AG10803 (cell line): Measurements from ENCODE around the gene BCL11B.
A peak's percentile ranks its signal among the peaks of the same experiment; 100 is the strongest.

Source experiments
- DNase-seq: peaks from one replicate; pipeline ENCODE4 v3.0.0; 2010; ENCODE audit warnings: low read depth
- H3K4me3 ChIP-seq: 2 replicates; pipeline ENCODE4 v1.5.1; 2011; ENCODE audit warnings: mild to moderate bottlenecking, low read length, control low read depth
- CTCF ChIP-seq: conservative IDR thresholded peaks from 2 replicates; pipeline ENCODE4 v1.5.1; 2011; ENCODE audit warnings: mild to moderate bottlenecking, low read length, control low read depth, inconsistent platforms

BCL11B gene

GRCh38 chr14:99163446-99163845 lies 108.6 kb downstream of the BCL11B start:
- DNase-seq = no peak
- TF ChIP-seq CTCF = no peak

GRCh38 chr14:99159341-99160340 lies 112.4 kb downstream of the BCL11B start:
- no peak overlapping the region for H3K4me3 ChIP-seq
- no peak for TF ChIP-seq CTCF
- no peak for DNase-seq

More at GRCh38 chr14:99163446-99163845, 108.6 kb downstream of the BCL11B start:
- H3K4me3 ChIP-seq = no peak overlapping the region

DNA sequence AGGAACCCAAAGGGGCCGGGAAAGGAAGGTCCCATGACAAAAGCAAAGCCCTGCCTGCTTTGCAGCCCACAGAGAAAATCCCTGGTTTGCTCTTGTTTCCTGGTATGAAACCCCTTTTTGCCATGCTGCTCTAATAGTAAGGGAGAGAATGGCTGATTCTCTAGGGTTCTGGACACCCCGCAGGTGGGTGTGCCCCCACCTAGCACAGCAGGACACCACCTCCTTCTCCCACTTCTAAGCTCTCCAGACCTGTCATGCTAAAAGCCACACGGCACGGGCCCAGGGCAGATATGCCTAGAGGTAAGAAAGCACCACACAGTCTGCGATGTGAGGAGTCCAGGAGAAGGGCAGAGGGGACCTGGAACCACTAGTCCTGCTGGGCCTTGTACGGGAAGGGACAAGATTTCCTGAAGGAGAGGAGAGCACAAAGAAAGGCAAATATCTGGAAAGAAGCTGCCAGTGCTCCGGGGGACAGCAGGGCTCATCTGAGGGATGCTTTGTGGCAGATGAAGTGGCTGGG lies 113.3 kb downstream of the BCL11B start:
- H3K4me3 ChIP-seq = no peak overlapping the region
- no peak for TF ChIP-seq CTCF
- no peak for DNase-seq

DNA sequence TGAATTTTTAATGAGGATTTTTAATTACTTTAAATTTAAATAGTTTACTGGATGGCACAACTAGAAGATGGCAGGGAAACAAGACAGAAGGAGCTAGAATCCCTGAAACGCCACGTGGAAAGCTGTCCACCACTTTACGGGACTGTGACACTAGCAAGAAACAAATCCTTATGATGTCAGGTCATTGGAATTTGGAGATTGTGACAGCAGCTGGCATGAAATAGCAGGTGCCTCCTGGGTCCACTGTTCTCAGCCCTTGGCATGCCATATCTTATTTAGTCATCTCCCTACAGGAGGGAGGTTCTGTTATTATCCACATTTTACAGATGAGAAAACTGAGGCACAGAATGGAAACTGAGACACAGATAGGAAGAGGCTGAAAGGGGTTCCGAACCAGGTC lies 113.8 kb downstream of the BCL11B start:
- TF ChIP-seq CTCF = no peak
- peak; percentile 13 for DNase-seq
- H3K4me3 ChIP-seq = no peak overlapping the region

- H3K4me3 ChIP-seq = no peak overlapping the region
- no peak for TF ChIP-seq CTCF
- no peak for DNase-seq
Observed at GRCh38 chr14:99157676-99158075, 114.3 kb downstream of the BCL11B start.

DNA sequence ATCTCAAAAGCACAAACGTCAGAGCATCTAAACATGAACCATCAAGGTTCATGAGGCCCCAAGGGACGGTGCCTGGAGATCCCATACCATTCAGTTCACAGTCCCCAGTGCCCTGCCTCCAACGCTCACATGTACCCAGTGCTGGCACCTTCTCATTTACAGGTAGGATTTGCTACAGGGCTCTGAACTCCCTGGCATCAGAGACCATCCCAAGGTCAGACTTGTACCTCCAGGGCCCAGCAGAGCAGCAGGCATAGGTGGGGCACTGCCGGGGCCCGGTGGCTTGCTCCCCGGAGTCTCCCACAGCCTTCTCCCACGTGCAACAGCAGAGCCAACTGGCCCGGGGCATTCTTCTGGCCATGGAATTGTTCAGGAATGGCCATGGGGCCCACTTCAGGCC lies 114.8 kb downstream of the BCL11B start:
- H3K4me3 ChIP-seq = no peak overlapping the region
- DNase-seq = no peak
- no peak for TF ChIP-seq CTCF

- no peak for TF ChIP-seq CTCF
- no peak overlapping the region for H3K4me3 ChIP-seq
- DNase-seq = no peak
Observed at GRCh38 chr14:99156814-99157213, 115.2 kb downstream of the BCL11B start.
